ENCODE results near the gene MAD1L1.

The MAD1L1 gene

DNA sequence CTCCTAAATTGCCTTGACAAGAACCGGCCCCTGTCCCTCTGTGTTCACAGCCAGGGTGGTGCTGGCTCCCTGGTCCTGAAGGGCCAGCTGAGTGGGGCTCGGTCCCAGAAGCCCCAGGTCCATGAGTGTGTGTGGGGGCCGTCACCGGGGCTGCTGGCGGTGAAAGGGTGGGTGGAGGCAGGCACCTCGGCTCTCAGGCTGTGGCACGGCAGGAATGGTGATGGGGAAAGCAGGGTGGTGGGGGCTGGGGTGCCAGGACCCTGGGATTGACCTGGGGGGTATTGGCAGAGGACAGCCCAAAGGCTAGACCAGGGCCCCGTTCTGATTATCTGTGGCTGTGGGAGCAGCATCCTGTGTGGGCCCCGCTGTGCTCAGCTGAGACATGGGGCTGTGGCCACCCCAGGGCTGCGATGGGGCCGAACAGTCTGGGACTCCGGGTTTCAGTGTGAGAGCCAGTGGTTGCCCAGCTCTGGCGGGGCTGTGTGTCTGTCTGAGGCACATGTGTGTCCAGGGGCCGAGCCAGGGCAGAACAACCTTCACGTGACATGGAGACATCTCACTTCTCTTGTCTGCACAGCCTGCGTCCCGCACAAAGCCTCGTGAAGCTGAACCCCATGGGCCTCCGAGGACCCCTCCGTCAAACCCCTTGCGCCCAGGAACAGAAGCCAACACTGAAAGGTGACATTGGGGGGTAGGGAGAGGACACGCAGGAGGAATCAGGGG, 418.5 kb downstream of the MAD1L1 start:
- no peak overlapping the region for H3K4me3 ChIP-seq (ENCODE audit: low read depth, low read length)

- H3K4me3 ChIP-seq (ENCODE audit: low read depth, low read length): no peak overlapping the region
Observed at GRCh38 chr7:1813394-1814088, 419.2 kb downstream of the MAD1L1 start.

- no peak overlapping the region for H3K4me3 ChIP-seq (ENCODE audit: low read depth, low read length)
Observed at GRCh38 chr7:1812509-1813393, 420.0 kb downstream of the MAD1L1 start.

GRCh38 chr7:1811850-1812508, 420.8 kb downstream of the MAD1L1 start:
- no peak overlapping the region for H3K4me3 ChIP-seq (ENCODE audit: low read depth, low read length)

GRCh38 chr7:1810961-1811849, 421.5 kb downstream of the MAD1L1 start:
- H3K4me3 ChIP-seq (ENCODE audit: low read depth, low read length): no peak overlapping the region

DNA sequence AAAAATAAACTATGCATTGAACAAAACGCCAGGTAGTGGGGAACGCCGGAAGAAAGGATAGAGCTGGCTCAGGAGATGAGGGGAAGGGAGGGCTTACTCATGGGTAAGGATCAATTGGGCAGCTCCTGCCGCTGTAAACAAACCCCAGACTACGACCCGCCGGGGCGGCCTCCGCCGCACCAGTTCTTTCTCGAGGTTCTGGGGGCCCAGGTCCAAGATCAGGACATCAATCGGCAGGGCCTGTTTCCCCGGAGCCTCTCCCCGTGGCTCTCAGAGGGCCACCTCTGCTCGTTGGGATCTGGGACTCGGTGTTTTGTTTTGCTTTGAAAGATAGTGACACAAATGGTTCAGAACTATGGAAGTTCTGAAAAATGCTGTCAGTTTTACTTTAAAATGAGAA, 422.2 kb downstream of the MAD1L1 start:
- no peak overlapping the region for H3K4me3 ChIP-seq (ENCODE audit: low read depth, low read length)

DNA sequence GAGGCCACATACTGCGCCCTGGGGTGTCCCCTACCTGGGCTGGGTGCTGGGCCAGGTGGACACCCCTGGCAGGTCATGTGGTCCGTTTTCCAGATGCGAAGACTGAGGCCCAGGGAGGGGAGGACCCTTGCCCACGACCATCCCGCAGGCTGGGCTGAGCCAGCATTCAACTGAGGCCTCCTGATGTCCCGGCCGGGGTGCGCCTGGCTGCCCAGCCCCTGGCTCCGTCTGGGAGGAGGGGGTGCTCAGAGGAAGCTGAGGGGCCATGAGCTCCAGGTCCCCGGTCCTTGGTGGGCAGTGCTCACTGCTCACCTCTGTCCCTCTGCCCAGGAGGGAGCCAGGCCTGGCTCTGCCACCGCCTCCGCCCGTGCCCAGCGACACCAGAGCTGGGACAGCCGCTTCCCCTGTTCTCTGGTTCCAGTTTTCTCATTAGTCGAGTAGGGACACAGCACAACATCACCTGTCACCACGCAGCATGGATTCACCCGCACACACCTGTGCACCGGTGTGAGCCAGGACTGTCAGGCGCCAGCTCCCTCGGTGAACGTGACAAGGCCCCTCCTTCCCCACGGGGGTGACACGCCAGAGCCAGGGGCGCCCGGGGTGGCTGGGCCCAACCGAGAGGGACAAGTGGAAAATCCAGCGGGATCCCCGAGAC, 423.0 kb downstream of the MAD1L1 start:
- H3K4me3 ChIP-seq (ENCODE audit: low read depth, low read length): no peak overlapping the region

DNA sequence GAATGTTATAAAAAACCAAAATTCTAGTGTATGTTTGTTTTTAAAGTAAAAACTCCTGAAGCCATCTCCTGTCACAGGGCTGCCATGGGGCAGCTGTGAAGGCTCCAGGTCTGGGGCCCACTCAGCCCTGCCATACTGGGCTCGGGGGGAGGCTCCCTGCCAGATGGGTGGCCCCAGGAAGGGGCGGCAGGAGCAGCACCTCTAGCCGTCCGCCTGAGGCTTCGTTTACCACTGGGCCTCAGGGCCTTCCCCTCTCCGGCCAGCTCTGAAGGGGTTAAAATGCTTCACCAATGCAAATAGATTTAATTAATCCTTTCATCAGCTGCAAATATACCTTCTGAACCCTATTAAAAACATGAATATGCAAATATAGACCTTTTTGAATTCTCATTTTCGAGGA, 423.7 kb downstream of the MAD1L1 start:
- no peak overlapping the region for H3K4me3 ChIP-seq (ENCODE audit: low read depth, low read length)

- H3K4me3 ChIP-seq (ENCODE audit: low read depth, low read length): no peak overlapping the region
Observed at GRCh38 chr7:1807821-1808600, 424.7 kb downstream of the MAD1L1 start.

DNA sequence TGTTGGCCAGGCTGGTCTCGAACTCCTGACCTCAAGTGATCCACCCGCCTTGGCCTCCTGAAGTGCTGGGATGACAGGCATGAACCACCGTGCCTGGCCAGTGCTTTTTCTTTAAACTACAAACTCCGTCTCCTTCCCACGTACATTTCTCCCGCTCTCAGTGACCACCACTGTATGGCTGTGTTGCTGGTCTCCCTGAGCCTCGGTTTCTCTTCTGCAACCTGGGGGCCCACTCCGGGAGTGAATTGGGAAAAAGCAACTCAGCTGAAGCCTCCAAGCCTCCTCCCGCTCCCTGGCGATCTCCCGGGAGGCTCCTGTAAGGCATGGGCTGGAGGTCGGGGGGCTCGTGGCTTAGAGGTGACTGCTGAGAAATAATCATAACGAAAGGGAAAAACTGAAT, 426.4 kb downstream of the MAD1L1 start:
- H3K4me3 ChIP-seq (ENCODE audit: low read depth, low read length): no peak overlapping the region

DNA sequence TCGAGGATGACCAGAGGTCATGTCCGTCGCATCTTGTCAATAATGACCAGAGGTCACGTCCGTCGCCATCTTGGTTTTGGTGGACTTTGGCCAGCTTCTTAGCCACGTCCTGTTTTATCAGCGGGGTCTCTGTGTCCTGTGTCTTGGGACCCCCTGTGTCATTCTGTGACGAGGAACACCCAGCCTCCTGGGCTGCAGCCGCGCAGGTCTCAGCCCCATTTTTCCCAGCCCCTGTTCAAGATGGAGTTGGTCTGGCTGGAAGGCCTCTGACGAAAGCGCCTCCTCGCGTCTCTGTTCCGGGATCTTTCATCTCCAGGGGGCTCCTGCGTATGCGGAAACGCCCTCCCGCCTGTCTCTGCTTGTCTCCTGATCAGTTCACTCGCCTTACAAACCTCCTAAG, 428.4 kb downstream of the MAD1L1 start:
- no peak overlapping the region for H3K4me3 ChIP-seq (ENCODE audit: low read depth, low read length)

- no peak overlapping the region for H3K4me3 ChIP-seq (ENCODE audit: low read depth, low read length)
Observed at GRCh38 chr7:1802899-1803298, 429.8 kb downstream of the MAD1L1 start.

DNA sequence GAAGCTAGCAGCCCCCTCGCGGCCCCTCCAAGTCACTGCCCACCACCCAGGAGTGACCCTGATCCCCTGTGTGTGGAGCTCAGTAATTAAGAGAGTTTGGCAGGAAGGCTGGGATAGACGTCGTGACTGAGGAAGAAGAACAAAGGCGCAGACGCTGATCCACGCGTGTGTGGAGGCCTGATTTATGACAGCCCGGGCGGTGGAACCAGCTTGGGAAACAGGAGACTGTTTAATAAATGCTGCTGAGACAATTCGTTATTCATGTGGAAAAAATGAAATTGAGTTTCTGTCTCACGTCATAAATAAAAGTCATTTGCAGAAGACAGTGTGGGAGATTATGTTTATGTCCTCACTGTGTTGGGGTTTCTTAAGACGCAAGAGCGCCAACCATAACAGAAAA, 431.8 kb downstream of the MAD1L1 start:
- H3K4me3 ChIP-seq (ENCODE audit: low read depth, low read length): no peak overlapping the region

GRCh38 chr7:1798191-1798590, 434.6 kb downstream of the MAD1L1 start:
- H3K4me3 ChIP-seq (ENCODE audit: low read depth, low read length): no peak overlapping the region

GRCh38 chr7:1794888-1795542, 437.7 kb downstream of the MAD1L1 start:
- no peak overlapping the region for H3K4me3 ChIP-seq (ENCODE audit: low read depth, low read length)

DNA sequence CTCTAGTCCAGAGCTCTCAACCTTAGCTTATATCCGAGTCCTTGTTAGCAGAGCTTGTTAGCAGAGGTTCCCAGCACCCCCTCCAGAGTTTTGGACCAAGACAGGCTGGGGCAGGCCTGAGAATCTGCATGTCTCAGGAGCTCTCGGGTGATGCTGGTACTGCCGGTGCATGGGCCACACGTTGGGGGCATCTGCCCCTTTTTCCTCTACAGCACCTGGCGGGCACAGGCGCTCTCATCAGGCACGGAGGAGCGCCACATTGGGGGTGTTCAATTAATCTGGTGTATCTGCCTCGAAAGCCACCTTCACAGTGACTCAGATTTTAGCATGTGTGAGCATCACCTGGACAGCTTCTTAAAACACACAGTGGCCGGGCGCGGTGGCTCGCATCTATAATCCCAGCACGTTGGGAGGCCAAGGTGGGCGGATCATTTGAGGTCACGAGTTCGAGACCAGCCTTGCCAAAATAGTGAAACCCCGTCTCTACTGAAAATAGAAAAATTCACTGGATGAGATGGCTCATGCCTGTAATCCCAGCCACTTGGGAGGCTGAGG, 445.0 kb downstream of the MAD1L1 start:
- H3K4me3 ChIP-seq (ENCODE audit: low read depth, low read length): no peak overlapping the region

GRCh38 chr7:1787241-1787640, 445.5 kb downstream of the MAD1L1 start:
- no peak overlapping the region for H3K4me3 ChIP-seq (ENCODE audit: low read depth, low read length)

DNA sequence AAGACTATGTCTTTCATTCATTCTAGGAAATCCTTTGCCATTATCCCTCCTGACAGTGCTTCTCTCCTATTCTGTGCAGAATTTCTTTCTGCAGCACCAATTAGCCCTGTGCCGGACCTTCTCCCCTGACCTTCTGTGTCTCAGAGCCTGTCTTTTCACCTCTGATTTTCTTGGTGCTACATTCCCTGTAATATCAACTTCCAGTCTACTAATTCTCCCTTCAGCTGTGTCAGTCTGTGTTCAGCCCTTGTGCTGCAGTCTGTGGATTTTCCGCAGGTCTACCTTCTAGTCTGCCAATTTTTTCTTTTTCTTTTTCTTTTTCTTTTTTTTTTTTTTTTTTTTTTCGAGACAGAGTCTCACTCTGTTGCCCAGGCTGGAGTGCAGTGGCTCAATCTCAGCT, 446.9 kb downstream of the MAD1L1 start:
- no peak overlapping the region for H3K4me3 ChIP-seq (ENCODE audit: low read depth, low read length)
